Activated CD4-positive, CD25-positive, alpha-beta regulatory T cell (primary cell): ENCODE results near the gene TRA2A.

Source experiments
- DNase-seq, 4 experiments: peaks; one replicate each; lab custom pipeline; 2025; lab: John Stamatoyannopoulos, UW

TRA2A gene

DNA sequence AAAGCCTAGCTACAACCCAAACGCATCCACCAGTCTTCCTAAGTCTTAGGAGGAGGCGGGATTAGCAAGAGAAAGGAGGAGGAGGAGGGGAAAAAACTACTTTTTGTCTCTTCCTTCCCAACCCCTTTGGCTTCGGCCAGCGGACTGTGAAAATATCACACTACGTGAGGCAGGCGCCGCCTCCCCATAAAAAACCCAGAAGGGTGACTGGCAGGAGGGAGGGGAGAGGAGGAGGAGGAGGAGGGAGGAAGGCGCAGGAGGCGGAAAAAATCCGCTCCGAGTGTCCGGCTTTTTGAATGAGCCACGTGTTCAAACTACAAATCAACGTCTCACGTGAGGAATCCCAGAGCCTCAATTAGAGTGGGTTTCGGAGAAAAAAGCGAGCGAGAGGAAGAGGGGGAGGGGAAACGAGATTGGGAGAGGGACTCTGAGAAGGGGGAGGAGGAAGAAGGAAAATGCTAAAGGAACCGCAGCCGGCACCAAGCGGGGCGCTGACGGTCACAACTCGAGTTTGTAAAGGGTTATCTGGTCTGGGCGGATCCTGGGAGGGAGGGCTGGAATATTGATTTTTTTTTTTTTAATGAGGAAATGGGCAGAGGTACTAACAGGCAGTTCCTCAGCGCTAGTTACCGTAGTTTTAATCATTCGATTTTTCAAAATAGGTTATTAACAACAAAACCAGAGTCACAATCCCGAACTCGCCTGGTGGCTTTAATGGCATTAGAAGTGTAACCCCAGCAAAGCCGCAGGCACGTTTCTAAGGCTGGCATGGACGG is 61.3 kb downstream of the TRA2A start, which contains the start of gene IGF2BP3:
TSS of gene IGF2BP3 (minus strand) at position 162 of the 776 bp plus-strand sequence. CDS start 381 bp downstream, outside the sequence.
- no peak for DNase-seq

DNA sequence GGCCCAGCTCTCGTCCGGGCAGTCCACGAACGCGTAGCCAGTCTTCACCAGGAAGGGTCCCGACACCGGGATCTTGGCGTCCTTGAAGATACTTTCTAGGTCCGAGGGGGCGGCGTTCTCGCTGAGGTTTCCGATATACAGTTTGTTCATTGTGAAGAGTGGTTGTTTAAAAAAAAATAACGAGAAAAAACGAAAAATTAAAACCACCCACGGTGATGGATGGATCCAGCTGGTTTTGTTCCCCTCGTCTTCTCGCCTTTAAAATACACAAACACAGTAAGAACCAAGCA is 61.9 kb downstream of the TRA2A start:
- DNase-seq: no peak

DNA sequence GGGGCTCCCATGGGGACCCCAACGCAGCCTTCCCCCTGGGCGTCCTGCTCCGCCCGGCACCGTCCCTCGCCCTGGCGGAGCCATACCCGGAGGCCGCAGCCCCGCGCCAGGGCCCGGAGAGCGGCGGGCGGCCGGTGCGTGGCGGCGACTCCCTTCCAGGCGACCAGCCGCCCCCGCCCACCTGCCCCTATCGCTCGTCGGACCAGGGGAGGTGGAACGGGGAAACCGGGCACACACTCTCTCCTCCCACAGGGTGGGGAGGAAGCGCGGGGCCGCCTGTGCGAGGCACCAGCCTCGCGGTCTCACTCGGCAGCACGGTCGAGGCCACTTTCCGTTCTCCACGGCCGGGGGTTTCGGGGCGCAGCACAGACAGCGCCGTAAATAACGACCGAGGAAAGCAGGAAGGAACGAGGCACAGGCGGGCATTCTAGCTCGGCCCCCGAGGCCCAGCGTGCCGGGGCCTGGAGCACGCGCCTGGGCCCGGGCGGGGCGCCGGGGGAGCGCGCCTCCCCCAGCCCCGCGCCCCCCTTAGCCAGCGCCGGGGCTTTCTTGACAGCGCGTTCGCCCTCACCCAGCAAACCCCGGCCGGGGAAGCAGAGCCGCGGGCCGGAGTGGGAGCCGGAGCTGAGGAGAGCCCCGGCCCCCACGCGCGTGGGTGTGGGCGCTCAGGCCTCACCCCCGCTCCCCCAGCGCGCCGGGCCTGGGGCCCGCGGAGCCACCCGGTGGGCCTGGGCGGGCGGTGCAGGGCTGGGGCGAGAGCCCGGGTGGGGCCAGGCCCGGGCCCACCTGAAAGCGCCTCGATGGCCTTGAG is 62.4 kb downstream of the TRA2A start:
- DNase-seq: peak in 1 of 4 experiments; percentile 4

DNA sequence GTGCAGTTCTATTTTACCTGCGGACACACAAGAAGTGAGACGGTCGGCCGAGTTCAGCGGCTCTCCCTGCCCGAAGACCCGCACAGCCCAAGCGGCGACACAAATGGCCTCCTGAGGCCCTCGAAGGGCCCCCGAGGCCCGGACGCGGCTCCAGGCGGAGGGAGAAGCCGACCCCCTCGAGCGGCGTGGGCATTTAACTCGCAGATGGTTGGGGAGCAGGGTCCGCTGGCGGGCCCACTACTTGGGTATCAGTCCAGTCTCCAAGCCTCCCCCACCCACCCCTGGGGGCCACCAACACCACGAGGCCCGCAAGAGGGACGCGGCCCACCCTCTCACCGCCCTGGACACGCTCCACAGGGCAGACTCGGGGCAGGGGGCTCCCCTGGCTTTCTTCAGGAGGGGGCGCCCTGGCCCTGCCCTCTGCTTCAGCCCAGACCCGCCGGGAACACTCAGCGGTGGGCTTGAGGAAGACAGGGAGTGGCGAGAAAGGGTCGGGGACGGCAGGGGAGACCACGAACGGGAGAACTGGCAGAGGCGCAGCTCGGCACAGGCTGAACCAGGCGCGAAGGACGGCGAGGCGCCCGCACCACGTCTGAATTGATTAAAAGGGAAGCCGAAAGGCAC is 63.1 kb downstream of the TRA2A start:
- DNase-seq: no peak

DNA sequence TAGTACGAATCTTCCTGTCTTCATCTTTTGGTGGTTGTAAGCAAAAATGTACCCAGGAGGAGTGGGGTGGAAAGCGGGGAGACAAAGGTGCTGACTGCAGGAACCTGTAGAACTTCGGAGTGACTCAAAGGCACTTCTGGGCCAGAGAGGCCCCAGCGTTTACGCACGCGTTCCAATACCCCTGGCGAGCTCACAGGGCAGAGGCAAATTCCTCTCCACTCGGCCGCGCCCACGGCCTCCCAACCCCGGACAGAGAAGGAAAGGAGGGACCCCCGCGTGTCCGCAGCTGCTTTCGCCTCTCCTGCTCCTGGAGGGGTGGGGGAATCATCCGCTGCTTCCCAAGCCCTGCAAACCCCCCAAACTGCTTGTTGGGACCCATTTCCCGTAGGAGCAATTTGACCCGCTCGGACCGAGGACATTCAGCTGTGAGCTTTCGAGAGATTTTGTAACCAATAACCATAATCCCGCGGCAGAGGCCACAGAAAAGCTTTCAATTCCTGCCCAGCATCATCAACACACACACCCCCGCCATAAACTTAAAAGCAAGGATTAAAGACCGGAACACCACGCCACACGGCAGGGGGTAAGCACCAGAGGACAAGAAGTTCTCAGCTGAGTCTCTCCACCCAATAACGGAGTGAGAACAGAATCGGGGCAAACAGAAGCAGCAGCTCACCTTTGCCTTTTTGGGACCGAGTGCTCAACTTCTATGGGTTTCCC is 63.8 kb downstream of the TRA2A start:
- no peak for DNase-seq

DNA sequence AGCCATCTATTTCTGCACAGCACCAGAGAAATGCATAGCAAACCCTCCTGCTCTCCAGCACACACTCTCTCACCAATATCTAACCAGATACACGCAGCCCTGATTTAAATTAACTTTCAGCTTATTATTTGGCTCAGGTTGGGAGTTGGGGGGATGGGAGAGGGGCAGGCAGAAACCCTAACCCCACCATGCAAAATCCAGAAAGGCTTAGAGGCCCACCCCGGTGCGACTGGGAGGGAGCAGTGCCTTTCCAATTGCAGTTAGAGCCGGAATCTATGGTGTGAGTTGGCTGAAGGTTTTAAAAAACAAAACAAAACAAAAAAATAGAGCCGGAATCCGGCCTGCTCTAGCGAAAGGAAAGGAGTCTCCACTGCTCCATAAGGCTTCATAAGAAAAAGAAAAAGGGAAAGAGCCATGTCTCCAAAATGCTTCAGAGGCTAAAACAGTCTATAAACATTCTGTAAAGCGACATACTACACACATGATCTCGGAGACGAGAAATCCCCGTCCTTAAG is 64.4 kb downstream of the TRA2A start:
- DNase-seq: no peak

DNA sequence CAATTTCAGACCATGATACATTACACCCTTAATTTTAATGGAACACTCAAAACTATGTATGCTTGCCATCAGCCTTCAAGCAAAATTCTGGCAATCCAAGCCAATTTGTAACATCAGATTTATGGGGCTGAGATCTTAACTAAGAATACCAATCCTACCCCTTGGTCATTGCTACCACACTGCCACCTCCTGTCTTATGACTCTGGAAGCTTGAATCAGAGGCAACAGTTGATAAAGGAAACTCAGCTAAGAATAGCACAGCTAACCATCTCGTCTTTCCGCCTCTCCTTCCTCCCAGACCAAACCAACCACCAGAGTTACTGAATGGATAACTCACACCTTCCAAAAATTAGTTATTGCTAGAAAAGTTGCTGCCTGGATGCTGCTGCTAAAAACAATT is 68.9 kb downstream of the TRA2A start:
- no peak for DNase-seq

DNA sequence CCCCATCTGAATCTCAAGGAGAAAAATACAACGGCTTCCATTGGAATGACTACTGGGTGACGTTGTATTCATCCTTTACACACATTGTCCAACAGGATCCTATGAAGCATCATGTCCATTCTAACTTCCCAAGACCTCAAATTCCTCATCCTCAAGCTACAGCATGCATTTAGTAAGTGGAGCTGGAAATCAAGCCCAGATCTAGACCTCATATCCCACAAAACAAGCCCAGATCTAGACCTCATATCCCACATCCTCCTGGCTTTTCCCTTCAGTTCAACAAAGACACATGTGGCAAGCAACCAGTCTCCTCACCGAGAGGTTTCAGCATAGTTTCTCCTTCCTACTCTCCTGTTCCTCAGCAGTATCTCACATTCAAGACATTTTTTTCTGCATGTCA is 73.7 kb downstream of the TRA2A start:
- no peak for DNase-seq

DNA sequence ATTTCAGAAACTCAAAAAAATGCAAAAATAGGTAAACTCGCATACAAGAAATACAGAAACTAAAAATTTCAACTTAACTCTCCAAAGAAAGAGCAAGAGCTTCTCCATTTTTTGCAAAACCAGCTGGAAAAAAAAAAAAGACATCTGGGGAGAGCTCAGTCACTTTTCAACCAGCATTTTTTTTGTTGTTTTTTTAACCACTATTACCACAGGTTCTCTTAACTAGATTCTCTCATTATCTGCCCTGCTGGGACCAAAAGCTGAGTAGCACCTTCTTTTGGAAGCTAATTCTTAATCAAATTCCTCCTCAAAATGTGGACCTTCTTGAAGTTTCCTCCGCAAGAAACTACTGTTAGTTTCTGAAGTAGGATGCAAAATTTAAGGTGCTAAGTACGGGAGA is 75.7 kb downstream of the TRA2A start:
- DNase-seq: no peak

DNA sequence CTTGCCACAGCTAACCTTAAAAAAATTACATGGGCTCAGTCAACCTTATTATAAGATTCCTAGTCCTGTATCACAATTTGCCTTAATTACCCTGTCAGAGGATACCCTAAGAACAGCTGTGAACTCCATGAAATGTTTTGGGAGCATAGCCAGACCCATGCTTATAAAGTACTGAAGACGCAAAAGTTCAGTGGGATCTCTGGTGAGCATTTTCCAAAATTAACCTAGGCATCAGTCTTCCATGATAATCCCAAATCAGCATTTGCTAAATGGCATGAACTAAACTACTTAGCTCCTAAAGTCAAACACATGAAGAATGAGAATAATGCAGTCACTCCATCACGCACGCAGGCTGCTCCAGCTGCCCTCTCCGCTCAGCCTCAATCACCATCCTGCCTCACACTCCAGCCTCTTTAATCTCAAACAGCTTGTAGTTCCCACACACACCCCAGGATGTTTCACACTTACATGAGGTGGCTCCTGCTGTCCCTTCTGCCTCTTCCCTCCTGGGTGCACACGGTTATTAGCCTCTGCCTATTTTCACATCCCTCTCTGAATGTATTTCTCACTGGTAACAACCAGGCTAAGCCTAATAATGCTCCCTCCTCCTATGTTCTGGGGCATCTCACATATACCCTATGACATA is 76.8 kb downstream of the TRA2A start:
- DNase-seq: no peak
